Measurements from ENCODE around the gene RPL15. TPM values are rescaled to one million over a fixed set of nuclear protein-coding genes. Genes with fewer than 3 reads are reported as not detected.
A peak's percentile ranks its signal among the peaks of the same experiment; 100 is the strongest.

RPL15 gene
- total and polyA plus RNA-seq, 4 donors: 1,285 to 3,372 (median 2,309) TPM

DNA sequence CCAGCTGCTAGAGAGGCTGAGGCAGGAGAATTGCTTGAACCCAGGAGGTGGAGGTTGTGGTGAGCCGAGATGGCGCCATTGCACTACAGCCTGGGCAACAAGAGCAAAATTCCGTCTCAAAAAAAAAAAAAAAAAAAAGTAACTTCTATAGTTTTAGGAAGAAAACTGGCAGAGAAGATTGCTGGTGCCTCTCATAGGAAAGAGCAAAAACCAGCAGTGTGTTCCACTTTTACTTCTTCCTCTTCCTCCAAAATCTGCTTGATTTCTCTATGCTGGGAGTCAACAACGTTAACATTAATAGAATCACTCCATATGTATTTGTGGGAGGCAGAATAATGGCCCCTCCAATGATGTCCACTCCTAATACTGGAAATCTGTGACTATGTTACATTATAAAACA, 15.6 kb downstream of the RPL15 start:
- H3K9me3 ChIP-seq (ENCODE audit: control insufficient read depth in 4 of 4, insufficient read depth in 3 of 4, low read length in 3 of 4): no peaks in the 10 kb centered on the region
- no peak for ATAC-seq (ENCODE audit: insufficient read depth, low FRiP score)
- no peak overlapping the region for H3K9ac ChIP-seq (ENCODE audit: insufficient read depth in 1 of 2, low read length in 2 of 2)
- H3K36me3 ChIP-seq (ENCODE audit: control insufficient read depth in 4 of 4, insufficient read depth in 4 of 4, low read length in 4 of 4): no peaks in the 10 kb centered on the region
- H3K27me3 ChIP-seq (ENCODE audit: control insufficient read depth in 3 of 3, insufficient read depth in 3 of 3, low read length in 2 of 3): no peaks in the 10 kb centered on the region
- H3K4me1 ChIP-seq (ENCODE audit: control insufficient read depth in 5 of 5, insufficient read depth in 5 of 5, low read length in 5 of 5): no peaks in the 10 kb centered on the region
- no peak for DNase-seq
- H3K27ac ChIP-seq (ENCODE audit: low read depth in 1 of 2, low read length in 1 of 2): no peak overlapping the region
- TF ChIP-seq, protein P1, sequence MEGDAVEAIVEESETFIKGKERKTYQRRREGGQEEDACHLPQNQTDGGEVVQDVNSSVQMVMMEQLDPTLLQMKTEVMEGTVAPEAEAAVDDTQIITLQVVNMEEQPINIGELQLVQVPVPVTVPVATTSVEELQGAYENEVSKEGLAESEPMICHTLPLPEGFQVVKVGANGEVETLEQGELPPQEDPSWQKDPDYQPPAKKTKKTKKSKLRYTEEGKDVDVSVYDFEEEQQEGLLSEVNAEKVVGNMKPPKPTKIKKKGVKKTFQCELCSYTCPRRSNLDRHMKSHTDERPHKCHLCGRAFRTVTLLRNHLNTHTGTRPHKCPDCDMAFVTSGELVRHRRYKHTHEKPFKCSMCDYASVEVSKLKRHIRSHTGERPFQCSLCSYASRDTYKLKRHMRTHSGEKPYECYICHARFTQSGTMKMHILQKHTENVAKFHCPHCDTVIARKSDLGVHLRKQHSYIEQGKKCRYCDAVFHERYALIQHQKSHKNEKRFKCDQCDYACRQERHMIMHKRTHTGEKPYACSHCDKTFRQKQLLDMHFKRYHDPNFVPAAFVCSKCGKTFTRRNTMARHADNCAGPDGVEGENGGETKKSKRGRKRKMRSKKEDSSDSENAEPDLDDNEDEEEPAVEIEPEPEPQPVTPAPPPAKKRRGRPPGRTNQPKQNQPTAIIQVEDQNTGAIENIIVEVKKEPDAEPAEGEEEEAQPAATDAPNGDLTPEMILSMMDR (IDR thresholded peaks at IDR 0.05; ENCODE audit: control extremely low read depth, extremely low read depth): no peak
- 35 to 69% methylated on average over 4 of the region's 4 CpGs for WGBS, 2 donors
- no peak overlapping the region for H3K4me3 ChIP-seq

DNA sequence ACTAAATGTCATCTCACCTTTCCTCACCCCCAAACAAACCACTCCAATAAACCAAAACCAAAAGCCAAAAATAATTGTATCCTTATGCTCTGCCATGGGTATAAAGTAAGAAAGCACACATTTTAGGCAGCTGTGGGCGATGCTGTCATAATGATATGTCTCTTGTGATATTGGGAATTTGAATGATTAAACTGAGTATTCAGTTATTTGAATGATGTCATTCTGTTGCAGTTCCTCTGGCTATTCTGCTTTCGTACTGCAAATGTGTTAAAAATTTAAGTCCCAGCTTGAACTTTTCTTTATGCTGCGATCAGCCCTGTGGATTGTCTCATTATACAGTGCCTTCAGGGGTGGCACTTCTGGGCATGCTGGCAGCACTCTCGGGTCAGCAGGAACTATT, 17.3 kb downstream of the RPL15 start:
- Histone ChIP-seq H3K4me3 (no peak overlapping the region), H3K27ac (ENCODE audit: low read depth in 1 of 2, low read length in 1 of 2) (no peak overlapping the region), H3K9me3 (ENCODE audit: control insufficient read depth in 4 of 4, insufficient read depth in 3 of 4, low read length in 3 of 4) (peaks cover 0 to 3% (median 1%) of the 10 kb centered on the region in 4 donors), H3K9ac (ENCODE audit: insufficient read depth in 1 of 2, low read length in 2 of 2) (no peak overlapping the region), H3K27me3 (ENCODE audit: control insufficient read depth in 3 of 3, insufficient read depth in 3 of 3, low read length in 2 of 3) (no peaks in the 10 kb centered on the region), H3K4me1 (ENCODE audit: control insufficient read depth in 5 of 5, insufficient read depth in 5 of 5, low read length in 5 of 5) (no peaks in the 10 kb centered on the region), H3K36me3 (ENCODE audit: control insufficient read depth in 4 of 4, insufficient read depth in 4 of 4, low read length in 4 of 4) (no peaks in the 10 kb centered on the region)
- 68 to 71% methylated on average over 4 of the region's 4 CpGs for WGBS, 2 donors
- TF ChIP-seq, protein P1 (IDR thresholded peaks at IDR 0.05; ENCODE audit: control extremely low read depth, extremely low read depth): no peak
- ATAC-seq (ENCODE audit: insufficient read depth, low FRiP score) (no peak), DNase-seq (no peak)

DNA sequence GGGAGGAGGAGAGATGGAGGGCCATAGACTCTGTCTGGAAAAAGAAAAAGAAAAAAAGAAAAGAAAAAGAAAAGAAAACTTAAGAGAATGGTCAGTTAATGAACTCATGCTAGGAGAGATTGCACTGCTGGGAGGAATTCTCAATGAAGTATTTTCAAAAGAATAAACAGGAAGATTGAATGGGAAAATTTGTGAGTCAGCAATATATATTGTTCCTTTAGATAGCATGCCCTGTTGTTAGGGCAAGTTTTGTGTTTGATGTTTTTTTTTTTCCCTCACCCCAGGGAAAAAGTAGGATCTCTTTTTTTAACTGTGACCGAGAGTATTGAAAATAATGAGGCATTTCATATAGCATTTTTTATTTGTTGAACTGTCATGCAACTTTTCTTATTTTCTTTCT, 20.4 kb downstream of the RPL15 start:
- Histone ChIP-seq H3K9ac (ENCODE audit: insufficient read depth in 1 of 2, low read length in 2 of 2) (no peak overlapping the region), H3K4me3 (no peak overlapping the region), H3K27ac (ENCODE audit: low read depth in 1 of 2, low read length in 1 of 2) (no peak overlapping the region), H3K27me3 (ENCODE audit: control insufficient read depth in 3 of 3, insufficient read depth in 3 of 3, low read length in 2 of 3) (no peaks in the 10 kb centered on the region), H3K9me3 (ENCODE audit: control insufficient read depth in 4 of 4, insufficient read depth in 3 of 4, low read length in 3 of 4) (peaks cover 0 to 3% (median 1%) of the 10 kb centered on the region in 4 donors), H3K4me1 (ENCODE audit: control insufficient read depth in 5 of 5, insufficient read depth in 5 of 5, low read length in 5 of 5) (no peaks in the 10 kb centered on the region), H3K36me3 (ENCODE audit: control insufficient read depth in 4 of 4, insufficient read depth in 4 of 4, low read length in 4 of 4) (no peaks in the 10 kb centered on the region)
- 59 to 86% methylated on average over 1 of the region's 1 CpG for WGBS, 2 donors
- DNase-seq: no peak
- ATAC-seq (ENCODE audit: insufficient read depth, low FRiP score): no peak
- TF ChIP-seq, protein P1 (IDR thresholded peaks at IDR 0.05; ENCODE audit: control extremely low read depth, extremely low read depth): no peak

DNA sequence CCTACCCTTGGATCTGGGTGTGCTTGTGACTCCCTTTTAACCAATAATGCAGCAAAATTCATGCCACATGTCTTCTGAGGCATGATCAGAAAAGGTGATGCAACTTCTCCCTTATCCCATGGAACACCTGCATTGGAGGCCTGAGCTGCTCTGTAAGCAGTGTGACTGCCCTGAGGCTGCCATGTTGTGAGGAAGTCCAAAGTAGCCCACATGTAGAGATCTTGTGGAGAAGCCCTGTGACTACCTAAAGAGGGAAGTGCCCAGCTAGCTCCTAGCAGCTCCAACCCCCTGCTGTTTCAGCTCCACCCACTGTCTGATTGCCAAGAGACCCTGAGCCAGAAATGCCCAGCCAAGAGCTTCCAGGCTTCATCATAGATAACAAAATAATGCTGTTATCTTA, 21.8 kb downstream of the RPL15 start:
- H3K27me3 ChIP-seq (ENCODE audit: control insufficient read depth in 3 of 3, insufficient read depth in 3 of 3, low read length in 2 of 3): no peaks in the 10 kb centered on the region
- ATAC-seq (ENCODE audit: insufficient read depth, low FRiP score) (no peak), DNase-seq (peak in 2 of 3 donors; percentile 55 to 61)
- no peak overlapping the region for H3K9ac ChIP-seq (ENCODE audit: insufficient read depth in 1 of 2, low read length in 2 of 2)
- no peaks in the 10 kb centered on the region for H3K36me3 ChIP-seq (ENCODE audit: control insufficient read depth in 4 of 4, insufficient read depth in 4 of 4, low read length in 4 of 4)
- H3K27ac ChIP-seq (ENCODE audit: low read depth in 1 of 2, low read length in 1 of 2): no peak overlapping the region
- TF ChIP-seq, protein P1 (IDR thresholded peaks at IDR 0.05; ENCODE audit: control extremely low read depth, extremely low read depth): no peak
- peaks cover 0 to 3% (median 1%) of the 10 kb centered on the region in 4 donors for H3K9me3 ChIP-seq (ENCODE audit: control insufficient read depth in 4 of 4, insufficient read depth in 3 of 4, low read length in 3 of 4)
- H3K4me3 ChIP-seq: no peak overlapping the region
- peaks cover 0 to 3% (median 0%) of the 10 kb centered on the region in 5 donors for H3K4me1 ChIP-seq (ENCODE audit: control insufficient read depth in 5 of 5, insufficient read depth in 5 of 5, low read length in 5 of 5)

All from lung (tissue), 12 donors.